GM12878 (cell line): ENCODE results near the gene SNX11. TPM values are rescaled to one million over a fixed set of nuclear protein-coding genes. Genes with fewer than 3 reads are reported as not detected.
A peak's percentile ranks its signal among the peaks of the same experiment; 100 is the strongest.

Experiments
- ATAC-seq: fragments of 200-7000 bp; cut with Tn5 transposase; 3 replicates; pipeline ENCODE4 v1.9.1; 2020; ENCODE audit warnings: mild to moderate bottlenecking, moderate library complexity
- BruUV-seq: library from RNA; stranded (reverse); fragments of 400-500 nt; replicated peaks from 2 replicates; lab custom pipeline; 2021; lab: Mats Ljungman, UMichigan
- CTCF ChIA-PET: fragments of 300-600 bp; sonication (Branson Sonifier 250); formaldehyde crosslinking; extraction: SDS; loops from one replicate; lab custom pipeline; 2021; ENCODE audit warnings: inconsistent platforms; lab: Yijun Ruan, JAX
- POLR2A ChIA-PET: fragments of 350-600 bp; formaldehyde crosslinking; extraction: SDS; loops from one replicate; lab custom pipeline; 2021; ENCODE audit warnings: inconsistent platforms; lab: Charles Lee
- RAD21 ChIA-PET: fragments of 300-600 bp; sonication (Branson Sonifier 250); formaldehyde crosslinking; loops from one replicate; lab custom pipeline; 2023; ENCODE audit warnings: antibody characterized with exemption; ENCODE audit not compliant: unreplicated experiment; lab: Charles Lee
- SMC1A ChIA-PET: fragments of 300-600 bp; sonication (Branson Sonifier 250); formaldehyde crosslinking; loops from one replicate; lab custom pipeline; 2023; ENCODE audit not compliant: unreplicated experiment, uncharacterized antibody; lab: Charles Lee
- DNase-seq: peaks from one replicate; pipeline ENCODE4 v3.0.0-alpha.2; 2011; ENCODE audit warnings: low read depth, low spot score
- FAIRE-seq: peaks from 3 replicates; lab custom pipeline; 2011; peaks lifted over from hg19 to GRCh38; lab: Jason Lieb, UNC
- H2AFZ ChIP-seq: 2 replicates; pipeline ENCODE4 v1.6.0; 2011; ENCODE audit warnings: low read depth, low read length, control low read depth; ENCODE audit not compliant: control insufficient read depth
- H3K27ac ChIP-seq: 2 replicates; pipeline ENCODE4 v1.5.1; 2011; ENCODE audit warnings: control low read depth; ENCODE audit not compliant: control insufficient read depth, insufficient read depth
- H3K27me3 ChIP-seq, 2 experiments: replicated peaks in 1 of 2; 2 replicates each; pipeline versions ENCODE4 v1.6.0 to v1.6.1; 2011; ENCODE audit warnings: low read length in 1 of 2; ENCODE audit not compliant: control insufficient read depth in 2 of 2, insufficient read depth in 2 of 2
- H3K36me3 ChIP-seq, 2 experiments: 2 replicates each; pipeline ENCODE4 v1.5.1; 2011; ENCODE audit warnings: low read length in 1 of 2; ENCODE audit not compliant: control insufficient read depth in 2 of 2, insufficient read depth in 2 of 2
- H3K4me1 ChIP-seq: 2 replicates; pipeline ENCODE4 v1.6.1; 2011; ENCODE audit warnings: mild to moderate bottlenecking, low read length, moderate library complexity, mixed read lengths; ENCODE audit not compliant: control insufficient read depth, insufficient read depth
- H3K4me2 ChIP-seq: 2 replicates; pipeline ENCODE4 v1.6.0; 2011; ENCODE audit warnings: control low read depth; ENCODE audit not compliant: control insufficient read depth, insufficient read depth
- H3K4me3 ChIP-seq: fragments of 200-600 bp; sonication (generic); 2 replicates; pipeline ENCODE4 v1.5.1; 2016
- H3K79me2 ChIP-seq: 2 replicates; pipeline ENCODE4 v1.6.0; 2011; ENCODE audit warnings: low read length; ENCODE audit not compliant: control insufficient read depth, insufficient read depth
- H3K9ac ChIP-seq: 2 replicates; pipeline ENCODE4 v1.8.0; 2011; ENCODE audit warnings: low read length, control low read depth, mixed read lengths; ENCODE audit not compliant: control insufficient read depth, insufficient read depth
- H3K9me3 ChIP-seq: replicated peaks from 3 replicates; pipeline ENCODE4 v1.5.1; 2011; ENCODE audit warnings: mild to moderate bottlenecking, low read length; ENCODE audit not compliant: control insufficient read depth, insufficient read depth
- H4K20me1 ChIP-seq: 2 replicates; pipeline ENCODE4 v1.6.0; 2011; ENCODE audit not compliant: control insufficient read depth, insufficient read depth
- BHLHE40 ChIP-seq, 2 experiments: fragments of 450-650 bp in 1 of 2; IDR thresholded peaks; 2 replicates each; pipeline ENCODE4 v1.6.1; 2011 to 2017; ENCODE audit warnings: low read depth in 2 of 2, borderline replicate concordance in 1 of 2, improper control_type of control experiment in 1 of 2, low read length in 1 of 2, mild to moderate bottlenecking in 1 of 2
- MXI1 ChIP-seq: fragments of 150-350 bp; IDR thresholded peaks from 2 replicates; pipeline ENCODE4 v1.6.1; 2011; ENCODE audit warnings: low read depth, mild to moderate bottlenecking, inconsistent platforms, low read length, improper control_type of control experiment
- NFYB ChIP-seq: IDR thresholded peaks from 2 replicates; pipeline ENCODE4 v1.6.1; 2011; ENCODE audit warnings: low read depth, mild to moderate bottlenecking, low read length, improper control_type of control experiment, moderate library complexity; ENCODE audit not compliant: insufficient read depth
- POLR2A ChIP-seq: IDR thresholded peaks from 2 replicates; pipeline ENCODE4 v1.6.1; 2011; ENCODE audit warnings: low read depth, mild to moderate bottlenecking, low read length
- POLR2AphosphoS5 ChIP-seq: IDR thresholded peaks from 2 replicates; pipeline ENCODE4 v1.6.1; 2011; ENCODE audit warnings: mild to moderate bottlenecking, low read length, inconsistent platforms
- ZNF687 ChIP-seq: fragments of 450-650 bp; IDR thresholded peaks from 2 replicates; pipeline ENCODE4 v1.6.1; 2017; ENCODE audit warnings: mild to moderate bottlenecking, moderate library complexity
- WGBS: methylation state at CpG from one replicate; pipeline ENCODE4 v1.1.6; 2016; ENCODE audit warnings: low lambda C conversion rate; ENCODE audit not compliant: insufficient replicate concordance, insufficient coverage; ENCODE audit errors: missing lambda C conversion rate; 5-methylcytosine and 5-hydroxymethylcytosine counted together
- in situ Hi-C: fragments of 300-500 bp; cut with MboI; formaldehyde crosslinking; loops from 9 replicates; pipeline ENCODE4 v1.14.3; 2018; ENCODE audit warnings: mixed read lengths
- intact Hi-C: fragments of 100-400 bp; cut with micrococcal nuclease; formaldehyde crosslinking; loops from one replicate; pipeline ENCODE4 v1.14.2; 2022; ENCODE audit not compliant: unreplicated experiment
- polyA plus RNA-seq, 11 experiments: library from polyadenylated mRNA; depleted of rRNA in 4 of 11; unstranded in 6 of 11; stranded (reverse) in 5 of 11; fragments of >200 nt; fragmentation: Nextera tagmentation in 4 of 11; fragmentation: Illumina TruSeq in 1 of 11; extraction: Ambion mirVana in 4 of 11; extraction: Trizol in 1 of 11; gene quantifications; 1 replicate in 1 of 11; 2 replicates in 10 of 11; pipeline versions ENCODE4 v1.2.1 to v1.2.3, GENCODE V29; 2011 to 2016; ENCODE audit warnings: inconsistent platforms in 2 of 11, missing spikeins in 2 of 11, low read depth in 1 of 11
- total RNA-seq, 4 experiments: library from RNA; depleted of rRNA in 3 of 4; stranded (reverse); fragments of >200 nt in 3 of 4; fragmentation: Illumina TruSeq in 1 of 4; extraction: Trizol in 1 of 4; gene quantifications; 2 replicates each; pipeline versions ENCODE4 v1.2.1 to v1.2.3, GENCODE V29; 2013 to 2021
- TF ChIP-seq, protein P1 (sequence below): fragments of 450-650 bp; formaldehyde crosslinking; IDR thresholded peaks from 2 replicates; pipeline ENCODE4 v1.4.0; 2020; ENCODE audit warnings: mild to moderate bottlenecking, moderate library complexity

SNX11 gene
- total and polyA plus RNA-seq, 10 of the 15 experiments (the other 5 are each of a cell fraction or from before 2014, with no cell fraction given), result 34.2 to 127 (median 61.8) TPM

DNA sequence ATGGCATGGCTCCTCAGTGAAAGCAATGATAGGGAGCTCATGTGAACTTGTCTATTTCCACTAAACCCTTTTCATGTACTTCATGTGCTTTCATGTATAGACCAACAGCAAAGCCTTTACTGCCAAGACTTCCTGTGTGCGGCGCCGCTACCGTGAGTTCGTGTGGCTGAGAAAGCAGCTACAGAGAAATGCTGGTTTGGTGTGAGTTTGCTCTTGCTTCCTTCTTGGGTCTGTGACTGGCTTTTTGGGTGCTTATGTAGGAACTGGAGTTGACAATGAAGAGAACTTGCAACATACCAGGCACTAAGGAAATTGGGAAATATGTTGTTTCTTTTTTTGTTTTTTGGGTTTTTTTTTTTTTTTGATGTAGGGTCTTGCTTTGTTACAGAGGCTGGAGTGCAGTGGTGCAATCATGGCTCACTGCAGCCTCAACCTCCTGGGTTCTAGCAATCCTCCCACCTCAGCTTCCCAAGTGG, 5.7 kb downstream of the SNX11 start (continued):
- TF ChIP-seq ZNF687 (peak; percentile 67), BHLHE40 (IDR thresholded peaks at IDR 0.05; ENCODE audit: borderline replicate concordance in 1 of 2, low read depth in 2 of 2, low read length in 1 of 2) (0 out of 4 replicates have a peak, but pooled peaks of 1 of the 2 experiments have one; percentile 28), POLR2A (peak; percentile 55; the same call in 1 of the 2 replicates)

- Histone ChIP-seq H3K9me3 (no peaks in the 10 kb centered on the region), H3K4me3 (no peak overlapping the region), H3K4me1 (no peaks in the 10 kb centered on the region), H4K20me1 (peaks cover 2% of the 10 kb centered on the region; the same call in 1 of the 2 replicates), H3K36me3 (peaks cover 26 to 35% of the 10 kb centered on the region in 2 experiments), H3K27me3 (no peaks in the 10 kb centered on the region), H2AFZ (no peak overlapping the region), H3K79me2 (peaks cover 9% of the 10 kb centered on the region), H3K9ac (no peak overlapping the region; the same call in 1 of the 2 replicates), H3K4me2 (no peak overlapping the region), H3K27ac (no peak overlapping the region)
- no TSS peak for BruUV-seq
- CTCF ChIA-PET, result interaction anchor here (0.6 to 33.4 kb wide), 6 partner anchors 10 to 230 kb away, joined by 3 to 525 read pairs (median 12); no protein-coding TSS in a partner anchor
- TF ChIP-seq MXI1, result no peak
- peak; percentile 13; the same call in 1 of the 2 replicates for TF ChIP-seq POLR2AphosphoS5
- TF ChIP-seq NFYB, result no peak
- TF ChIP-seq, protein P1, sequence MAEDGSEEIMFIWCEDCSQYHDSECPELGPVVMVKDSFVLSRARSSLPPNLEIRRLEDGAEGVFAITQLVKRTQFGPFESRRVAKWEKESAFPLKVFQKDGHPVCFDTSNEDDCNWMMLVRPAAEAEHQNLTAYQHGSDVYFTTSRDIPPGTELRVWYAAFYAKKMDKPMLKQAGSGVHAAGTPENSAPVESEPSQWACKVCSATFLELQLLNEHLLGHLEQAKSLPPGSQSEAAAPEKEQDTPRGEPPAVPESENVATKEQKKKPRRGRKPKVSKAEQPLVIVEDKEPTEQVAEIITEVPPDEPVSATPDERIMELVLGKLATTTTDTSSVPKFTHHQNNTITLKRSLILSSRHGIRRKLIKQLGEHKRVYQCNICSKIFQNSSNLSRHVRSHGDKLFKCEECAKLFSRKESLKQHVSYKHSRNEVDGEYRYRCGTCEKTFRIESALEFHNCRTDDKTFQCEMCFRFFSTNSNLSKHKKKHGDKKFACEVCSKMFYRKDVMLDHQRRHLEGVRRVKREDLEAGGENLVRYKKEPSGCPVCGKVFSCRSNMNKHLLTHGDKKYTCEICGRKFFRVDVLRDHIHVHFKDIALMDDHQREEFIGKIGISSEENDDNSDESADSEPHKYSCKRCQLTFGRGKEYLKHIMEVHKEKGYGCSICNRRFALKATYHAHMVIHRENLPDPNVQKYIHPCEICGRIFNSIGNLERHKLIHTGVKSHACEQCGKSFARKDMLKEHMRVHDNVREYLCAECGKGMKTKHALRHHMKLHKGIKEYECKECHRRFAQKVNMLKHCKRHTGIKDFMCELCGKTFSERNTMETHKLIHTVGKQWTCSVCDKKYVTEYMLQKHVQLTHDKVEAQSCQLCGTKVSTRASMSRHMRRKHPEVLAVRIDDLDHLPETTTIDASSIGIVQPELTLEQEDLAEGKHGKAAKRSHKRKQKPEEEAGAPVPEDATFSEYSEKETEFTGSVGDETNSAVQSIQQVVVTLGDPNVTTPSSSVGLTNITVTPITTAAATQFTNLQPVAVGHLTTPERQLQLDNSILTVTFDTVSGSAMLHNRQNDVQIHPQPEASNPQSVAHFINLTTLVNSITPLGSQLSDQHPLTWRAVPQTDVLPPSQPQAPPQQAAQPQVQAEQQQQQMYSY, result no peak
- DNase-seq (no peak), ATAC-seq (no peak), FAIRE-seq (no peak)
- 91% methylated on average over 9 of the region's 9 CpGs for WGBS
- intact Hi-C loops, result no loop called here
- in situ Hi-C loops, result no loop called here
- SMC1A ChIA-PET, result interaction anchor here (1.2 to 16.1 kb wide), 3 partner anchors 8 to 44 kb away, joined by 5 to 205 read pairs (median 54); partner anchors contain the start of gene SNX11
- RAD21 ChIA-PET, result interaction anchor here (1.3 to 6.1 kb wide), 3 partner anchors 11 to 41 kb away, joined by 3 to 43 read pairs (median 25); no protein-coding TSS in a partner anchor
- POLR2A ChIA-PET, result interaction anchor here (1.0 to 3.0 kb wide), 2 partner anchors 9 to 121 kb away, joined by 3 to 20 read pairs; no protein-coding TSS in a partner anchor
Observed at GRCh38 chr17:48121923-48122664, 14.5 kb downstream of the SNX11 start.
